Measurements from ENCODE around the gene DBP. TPM values are rescaled to one million over a fixed set of nuclear protein-coding genes. Genes with fewer than 3 reads are reported as not detected.

The DBP gene
- total RNA-seq, 4 donors from 2014 or later = 0.33 to 18.6 (median 6.3) TPM

DNA sequence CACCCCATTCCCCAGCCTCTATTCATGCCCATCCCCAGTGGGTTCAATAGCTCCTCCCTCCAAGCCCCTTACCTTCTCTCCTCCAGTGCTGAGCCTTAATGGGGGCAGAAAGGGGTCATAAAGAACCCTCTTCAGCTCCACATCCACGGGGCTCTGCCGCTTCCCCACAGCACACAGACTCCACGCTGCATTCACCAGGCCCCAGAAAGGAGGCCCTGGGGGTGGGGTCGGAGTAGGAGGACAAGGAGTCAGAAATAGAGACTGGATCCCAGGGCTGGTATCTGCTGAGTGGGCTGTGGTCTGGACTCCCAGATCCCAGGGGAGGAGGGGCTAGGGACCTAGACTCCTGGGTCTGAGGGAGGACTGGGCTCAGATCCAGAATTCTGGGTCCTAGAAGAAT, 7.2 kb upstream of the DBP start:
- TF ChIP-seq, protein P1, sequence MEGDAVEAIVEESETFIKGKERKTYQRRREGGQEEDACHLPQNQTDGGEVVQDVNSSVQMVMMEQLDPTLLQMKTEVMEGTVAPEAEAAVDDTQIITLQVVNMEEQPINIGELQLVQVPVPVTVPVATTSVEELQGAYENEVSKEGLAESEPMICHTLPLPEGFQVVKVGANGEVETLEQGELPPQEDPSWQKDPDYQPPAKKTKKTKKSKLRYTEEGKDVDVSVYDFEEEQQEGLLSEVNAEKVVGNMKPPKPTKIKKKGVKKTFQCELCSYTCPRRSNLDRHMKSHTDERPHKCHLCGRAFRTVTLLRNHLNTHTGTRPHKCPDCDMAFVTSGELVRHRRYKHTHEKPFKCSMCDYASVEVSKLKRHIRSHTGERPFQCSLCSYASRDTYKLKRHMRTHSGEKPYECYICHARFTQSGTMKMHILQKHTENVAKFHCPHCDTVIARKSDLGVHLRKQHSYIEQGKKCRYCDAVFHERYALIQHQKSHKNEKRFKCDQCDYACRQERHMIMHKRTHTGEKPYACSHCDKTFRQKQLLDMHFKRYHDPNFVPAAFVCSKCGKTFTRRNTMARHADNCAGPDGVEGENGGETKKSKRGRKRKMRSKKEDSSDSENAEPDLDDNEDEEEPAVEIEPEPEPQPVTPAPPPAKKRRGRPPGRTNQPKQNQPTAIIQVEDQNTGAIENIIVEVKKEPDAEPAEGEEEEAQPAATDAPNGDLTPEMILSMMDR (IDR thresholded peaks at IDR 0.05; ENCODE audit: low read depth) = no peak

DNA sequence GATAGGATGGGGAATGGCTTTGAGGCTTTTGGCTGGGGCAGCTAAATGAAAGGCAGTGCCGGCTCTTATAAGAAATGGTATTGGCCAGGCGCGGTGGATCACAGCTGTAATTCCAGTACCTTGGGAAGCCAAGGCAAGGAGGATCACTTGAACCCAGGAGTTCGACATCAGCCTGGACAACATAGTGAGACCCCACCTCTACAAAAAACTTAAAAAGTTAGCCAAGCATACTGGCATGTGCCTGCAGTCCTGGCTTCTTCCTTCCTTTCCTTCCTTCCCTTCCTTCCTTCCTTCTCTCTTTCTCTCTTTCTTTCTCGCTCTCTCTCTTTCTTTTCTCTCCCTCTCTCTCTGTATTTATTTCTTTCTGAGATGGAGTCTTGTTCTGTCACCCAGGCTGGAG, 5.7 kb upstream of the DBP start:
- TF ChIP-seq, protein P1 (IDR thresholded peaks at IDR 0.05; ENCODE audit: low read depth) = no peak

DNA sequence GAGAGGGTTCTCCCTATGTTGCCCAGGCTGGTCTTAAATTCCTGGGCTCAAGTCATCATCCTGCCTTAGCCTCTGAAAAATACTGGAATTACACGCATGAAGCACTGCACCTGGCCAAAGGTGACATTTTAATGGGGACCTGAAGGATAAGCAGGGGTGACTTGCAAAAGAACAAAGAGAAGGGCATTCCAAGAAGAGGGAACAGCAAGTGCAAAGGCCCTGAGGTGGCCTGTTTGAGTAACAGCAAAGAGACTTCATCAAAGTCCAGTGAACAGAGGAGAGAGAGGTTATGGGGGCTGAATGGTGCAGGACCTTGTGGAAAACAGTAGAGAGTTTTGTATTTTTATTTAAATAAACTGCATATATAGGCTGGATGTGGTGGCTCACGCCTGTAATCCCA, 4.7 kb upstream of the DBP start:
- TF ChIP-seq, protein P1 (IDR thresholded peaks at IDR 0.05; ENCODE audit: low read depth) = no peak

DNA sequence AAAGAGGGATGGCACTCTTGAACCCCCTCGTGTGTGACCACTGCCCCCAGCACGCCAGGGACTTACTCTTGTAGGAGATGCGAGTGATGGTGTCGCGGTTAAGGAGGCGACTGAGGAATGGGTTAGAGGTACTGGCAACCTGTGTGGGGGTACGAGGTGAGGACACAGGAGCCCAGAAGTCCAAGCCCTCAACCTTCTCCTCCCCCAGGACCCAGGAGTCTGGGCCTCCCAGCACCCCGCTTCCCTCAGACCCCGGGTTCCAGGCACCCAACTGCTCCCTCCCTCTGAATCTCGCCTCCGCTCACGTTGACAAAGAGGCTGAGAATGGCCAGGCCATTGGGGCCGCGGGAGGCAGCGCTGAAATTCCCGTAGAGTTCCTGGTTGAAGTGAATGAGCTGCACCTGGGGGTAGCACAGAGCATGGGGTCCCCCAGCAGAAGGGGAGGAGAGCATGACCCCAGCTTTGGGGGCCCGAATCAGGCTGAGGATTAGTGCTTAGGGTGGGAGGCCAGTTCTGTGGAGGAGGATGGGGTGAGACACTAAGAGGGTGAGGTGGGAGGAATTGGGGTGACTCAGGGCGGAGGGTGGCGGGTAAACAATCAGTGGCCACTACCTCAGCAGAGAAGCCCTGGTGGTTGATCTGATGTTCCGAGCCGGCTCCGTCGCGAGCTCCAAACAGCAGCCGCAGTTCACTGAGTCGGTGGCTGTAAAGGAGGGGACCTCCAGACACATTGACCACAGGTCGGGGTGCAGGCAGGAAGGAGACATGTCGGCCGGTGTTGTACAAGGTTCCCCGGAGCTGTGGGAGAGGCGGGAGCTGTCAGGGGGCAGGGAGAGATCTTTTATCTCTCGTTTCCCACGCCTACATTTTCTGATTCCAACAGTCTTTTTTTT, 2.5 kb upstream of the DBP start:
- TF ChIP-seq, protein P1 (IDR thresholded peaks at IDR 0.05; ENCODE audit: low read depth) = no peak

DNA sequence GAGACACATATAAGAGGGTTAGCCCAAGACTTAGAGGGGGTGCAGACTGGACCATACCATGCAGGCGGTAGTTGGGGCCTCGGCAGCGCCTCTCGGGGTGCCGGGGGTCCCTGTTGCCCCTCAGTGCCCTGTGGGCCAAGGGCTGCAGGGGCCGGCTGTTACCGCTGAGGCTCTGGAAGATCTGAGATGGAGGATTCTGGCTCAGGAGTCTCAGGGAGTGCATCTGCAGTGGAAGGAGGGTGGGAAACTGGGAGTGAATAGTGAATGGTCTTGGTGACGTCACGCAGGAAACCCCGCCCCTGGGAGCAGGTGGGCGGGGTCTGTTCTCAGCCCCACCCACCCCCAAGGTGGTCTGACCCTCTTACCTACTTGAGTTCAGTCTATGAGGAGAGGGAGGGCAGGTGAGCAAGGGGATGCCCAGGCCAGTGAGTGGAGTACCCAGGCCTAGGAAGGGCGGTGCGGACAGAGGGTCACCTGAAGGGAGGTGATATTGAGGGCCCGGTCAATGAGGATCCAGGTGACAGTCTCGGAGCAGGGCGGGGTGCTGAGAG, 1.7 kb upstream of the DBP start:
- TF ChIP-seq, protein P1 (IDR thresholded peaks at IDR 0.05; ENCODE audit: low read depth) = no peak

DNA sequence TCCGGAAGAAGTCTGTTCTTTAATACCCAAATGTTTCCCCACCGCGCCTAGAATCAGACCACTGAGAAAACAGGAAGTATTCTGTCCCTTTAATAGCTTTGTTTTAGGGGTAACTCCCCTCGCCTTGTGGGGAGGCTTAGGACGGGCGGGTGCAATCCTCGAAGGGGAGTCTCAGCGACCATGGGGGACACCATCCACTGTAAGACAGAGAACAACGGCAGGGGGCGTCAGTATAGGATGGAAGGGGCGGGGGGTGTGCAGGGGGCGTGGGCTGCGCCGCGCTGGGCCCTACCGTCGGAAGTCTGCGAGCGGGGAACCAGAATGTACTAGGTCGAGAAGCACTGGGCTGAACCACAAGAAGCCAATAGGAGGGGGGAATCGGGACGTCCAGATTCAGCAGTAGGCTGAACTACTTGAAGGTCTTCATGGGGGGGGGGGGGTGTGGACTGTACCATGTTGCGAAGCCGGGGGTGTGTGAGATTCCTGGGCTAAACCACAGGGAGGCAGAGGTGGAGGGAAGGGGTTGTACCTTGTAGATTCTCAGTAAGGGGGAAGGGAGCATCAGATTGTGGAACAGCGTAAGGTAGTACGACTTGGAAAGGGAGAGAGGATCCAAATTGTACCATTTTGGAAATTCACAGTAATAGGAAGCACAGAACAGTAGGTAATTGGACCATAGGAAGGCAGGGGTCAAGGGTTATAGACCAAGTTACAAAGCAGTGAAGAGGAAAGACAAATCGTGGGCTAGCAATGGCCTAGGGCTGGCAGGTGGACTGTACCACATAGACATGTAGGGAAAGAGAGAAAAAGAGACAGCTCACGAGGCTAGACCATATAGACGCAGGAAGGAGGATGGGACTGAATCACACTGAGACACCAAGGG, 1.0 kb upstream of the DBP start:
- TF ChIP-seq, protein P1 (IDR thresholded peaks at IDR 0.05; ENCODE audit: low read depth) = no peak
